Neural cell (in vitro differentiated cells): ENCODE measurements around the gene KCNAB2. TPM values are rescaled to one million over a fixed set of nuclear protein-coding genes. Genes with fewer than 3 reads are reported as not detected.

ENCODE experiments used
- H2AFZ ChIP-seq: fragments of 200-600, 300-800 bp; sonication (generic), shearing (Covaris generic); 2 replicates; pipeline ENCODE4 v1.6.0; 2014; ENCODE audit warnings: low read depth, mild to moderate bottlenecking, antibody characterized with exemption, low read length, moderate library complexity
- H3F3A ChIP-seq: fragments of 200-600 bp; shearing (Covaris generic); 2 replicates; pipeline ENCODE4 v1.6.1; 2016; ENCODE audit warnings: mild to moderate bottlenecking, moderate library complexity, mixed read lengths, antibody characterized with exemption, low read length; ENCODE audit not compliant: insufficient read depth, poor library complexity, severe bottlenecking
- H3K27ac ChIP-seq: fragments of 200-600, 300-800 bp; sonication (generic), shearing (Covaris generic); 2 replicates; pipeline ENCODE4 v1.5.1; 2014; ENCODE audit warnings: mild to moderate bottlenecking, low read length, moderate library complexity
- H3K27me3 ChIP-seq: fragments of 300-800, 200-600 bp; sonication (generic), shearing (Covaris generic); 2 replicates; pipeline ENCODE4 v1.6.0; 2014; ENCODE audit warnings: mild to moderate bottlenecking, low read depth, low read length, moderate library complexity; ENCODE audit not compliant: insufficient read depth
- H3K36me3 ChIP-seq: fragments of 300-800, 200-600 bp; sonication (generic), shearing (Covaris generic); 2 replicates; pipeline ENCODE4 v1.5.1; 2014; ENCODE audit warnings: mild to moderate bottlenecking, antibody characterized with exemption, low read length, moderate library complexity; ENCODE audit not compliant: insufficient read depth
- H3K4me2 ChIP-seq: fragments of 300-800, 200-600 bp; sonication (generic), shearing (Covaris generic); 2 replicates; pipeline ENCODE4 v1.6.0; 2014; ENCODE audit warnings: mild to moderate bottlenecking, low read length
- H3K4me3 ChIP-seq: fragments of 300-800, 200-600 bp; sonication (generic), shearing (Covaris generic); 2 replicates; pipeline ENCODE4 v1.5.1; 2014; ENCODE audit warnings: mild to moderate bottlenecking, low read length, moderate library complexity
- H3K79me2 ChIP-seq: fragments of 200-600 bp; shearing (Covaris generic); replicated peaks from 2 replicates; pipeline ENCODE4 v1.6.0; 2014; ENCODE audit warnings: mild to moderate bottlenecking, low read length, moderate library complexity; ENCODE audit not compliant: insufficient read depth
- H3K9ac ChIP-seq: fragments of 300-800, 200-600 bp; sonication (generic), shearing (Covaris generic); 2 replicates; pipeline ENCODE4 v1.6.1; 2016; ENCODE audit warnings: mild to moderate bottlenecking, low read length, mixed read lengths
- H3K9me2 ChIP-seq: fragments of 200-600 bp; shearing (Covaris generic); 2 replicates; pipeline ENCODE4 v1.6.1; 2016; ENCODE audit warnings: mild to moderate bottlenecking, low read length, mixed read lengths; ENCODE audit not compliant: insufficient read depth
- H3K9me3 ChIP-seq: fragments of 200-600, 300-800 bp; sonication (generic), shearing (Covaris generic); 2 replicates; pipeline ENCODE4 v1.6.1; 2016; ENCODE audit warnings: mild to moderate bottlenecking, mixed run types, low read length, moderate library complexity, mixed read lengths
- H4K20me1 ChIP-seq: fragments of 200-600 bp; shearing (Covaris generic); 2 replicates; pipeline ENCODE4 v1.6.1; 2016; ENCODE audit warnings: mild to moderate bottlenecking, mixed run types; ENCODE audit not compliant: insufficient read depth
- EP300 ChIP-seq: fragments of 450-650 bp; conservative IDR thresholded peaks from 2 replicates; pipeline ENCODE4 v1.6.1; 2014; ENCODE audit warnings: antibody characterized with exemption, mild to moderate bottlenecking, moderate library complexity; ENCODE audit not compliant: poor library complexity, severe bottlenecking
- EZH2 ChIP-seq: fragments of 200-600, 300-800 bp; shearing (Covaris generic), sonication (generic); IDR thresholded peaks from 2 replicates; pipeline ENCODE4 v1.6.1; 2014; ENCODE audit warnings: antibody characterized with exemption, low read length, borderline replicate concordance, mild to moderate bottlenecking; ENCODE audit not compliant: insufficient read depth, poor library complexity, severe bottlenecking
- MXI1 ChIP-seq: fragments of 450-650 bp; conservative IDR thresholded peaks from 2 replicates; pipeline ENCODE4 v1.6.1; 2014; ENCODE audit warnings: antibody characterized with exemption, mild to moderate bottlenecking; ENCODE audit not compliant: poor library complexity, severe bottlenecking
- POLR2AphosphoS5 ChIP-seq: IDR thresholded peaks from 2 replicates; pipeline ENCODE4 v1.6.1; 2012
- RAD21 ChIP-seq: fragments of 450-650 bp; conservative IDR thresholded peaks from 2 replicates; pipeline ENCODE4 v1.6.1; 2014; ENCODE audit warnings: antibody characterized with exemption, mild to moderate bottlenecking, moderate library complexity
- SMC3 ChIP-seq: fragments of 450-650 bp; conservative IDR thresholded peaks from 2 replicates; pipeline ENCODE4 v1.6.1; 2014; ENCODE audit warnings: antibody characterized with exemption, mild to moderate bottlenecking, moderate library complexity; ENCODE audit not compliant: poor library complexity
- TAF1 ChIP-seq: IDR thresholded peaks from 2 replicates; pipeline ENCODE4 v1.6.1; 2012; ENCODE audit warnings: low read depth
- polyA plus RNA-seq: library from polyadenylated mRNA; depleted of rRNA; stranded (reverse); fragments of >200 nt; gene quantifications from 2 replicates; pipeline ENCODE4 v1.2.3, GENCODE V29; 2014
- TF ChIP-seq, protein P1 (sequence below): fragments of 450-650 bp; IDR thresholded peaks from 2 replicates; pipeline ENCODE4 v1.5.1; 2014; ENCODE audit warnings: antibody characterized with exemption, mild to moderate bottlenecking, moderate library complexity; ENCODE audit not compliant: poor library complexity, severe bottlenecking
- TF ChIP-seq, protein P2 (sequence below): IDR thresholded peaks from 2 replicates; pipeline ENCODE4 v1.6.1; 2012; ENCODE audit warnings: borderline replicate concordance

KCNAB2 gene
- polyA plus RNA-seq, 1 donor from 2014 or later: 11.7 TPM

DNA sequence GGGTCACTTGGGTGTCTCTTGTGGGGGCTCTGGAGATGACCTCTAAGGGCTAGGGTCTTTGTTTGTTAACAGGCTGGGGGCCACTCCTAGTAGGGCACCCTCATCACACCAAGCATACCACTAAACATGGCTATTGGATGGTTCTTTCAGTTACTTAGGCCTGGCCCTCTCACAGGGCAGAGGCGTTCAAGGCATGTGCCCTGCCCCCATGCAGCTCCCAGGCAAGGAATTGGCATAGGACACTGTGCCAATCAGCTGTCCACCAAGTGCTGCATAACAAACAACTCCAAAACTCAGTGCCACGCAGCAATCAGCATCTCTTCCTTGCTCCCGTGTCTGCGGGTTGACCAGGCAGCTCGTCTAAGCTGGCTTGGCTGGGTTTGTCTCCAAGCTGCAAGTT, 2.1 kb upstream of the KCNAB2 start:
- H2AFZ ChIP-seq: no peak overlapping the region
- no peaks in the 10 kb centered on the region for H3K9me3 ChIP-seq
- H3K9me2 ChIP-seq: no peaks in the 10 kb centered on the region
- no peaks in the 10 kb centered on the region for H3K27me3 ChIP-seq
- no peaks in the 10 kb centered on the region for H4K20me1 ChIP-seq
- no peaks in the 10 kb centered on the region for H3F3A ChIP-seq
- TF ChIP-seq MXI1 (no peak), EZH2 (no peak), EP300 (no peak), POLR2AphosphoS5 (no peak), SMC3 (no peak), TAF1 (no peak), RAD21 (no peak)
- TF ChIP-seq, protein P1, sequence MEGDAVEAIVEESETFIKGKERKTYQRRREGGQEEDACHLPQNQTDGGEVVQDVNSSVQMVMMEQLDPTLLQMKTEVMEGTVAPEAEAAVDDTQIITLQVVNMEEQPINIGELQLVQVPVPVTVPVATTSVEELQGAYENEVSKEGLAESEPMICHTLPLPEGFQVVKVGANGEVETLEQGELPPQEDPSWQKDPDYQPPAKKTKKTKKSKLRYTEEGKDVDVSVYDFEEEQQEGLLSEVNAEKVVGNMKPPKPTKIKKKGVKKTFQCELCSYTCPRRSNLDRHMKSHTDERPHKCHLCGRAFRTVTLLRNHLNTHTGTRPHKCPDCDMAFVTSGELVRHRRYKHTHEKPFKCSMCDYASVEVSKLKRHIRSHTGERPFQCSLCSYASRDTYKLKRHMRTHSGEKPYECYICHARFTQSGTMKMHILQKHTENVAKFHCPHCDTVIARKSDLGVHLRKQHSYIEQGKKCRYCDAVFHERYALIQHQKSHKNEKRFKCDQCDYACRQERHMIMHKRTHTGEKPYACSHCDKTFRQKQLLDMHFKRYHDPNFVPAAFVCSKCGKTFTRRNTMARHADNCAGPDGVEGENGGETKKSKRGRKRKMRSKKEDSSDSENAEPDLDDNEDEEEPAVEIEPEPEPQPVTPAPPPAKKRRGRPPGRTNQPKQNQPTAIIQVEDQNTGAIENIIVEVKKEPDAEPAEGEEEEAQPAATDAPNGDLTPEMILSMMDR: no peak
- TF ChIP-seq, protein P2, sequence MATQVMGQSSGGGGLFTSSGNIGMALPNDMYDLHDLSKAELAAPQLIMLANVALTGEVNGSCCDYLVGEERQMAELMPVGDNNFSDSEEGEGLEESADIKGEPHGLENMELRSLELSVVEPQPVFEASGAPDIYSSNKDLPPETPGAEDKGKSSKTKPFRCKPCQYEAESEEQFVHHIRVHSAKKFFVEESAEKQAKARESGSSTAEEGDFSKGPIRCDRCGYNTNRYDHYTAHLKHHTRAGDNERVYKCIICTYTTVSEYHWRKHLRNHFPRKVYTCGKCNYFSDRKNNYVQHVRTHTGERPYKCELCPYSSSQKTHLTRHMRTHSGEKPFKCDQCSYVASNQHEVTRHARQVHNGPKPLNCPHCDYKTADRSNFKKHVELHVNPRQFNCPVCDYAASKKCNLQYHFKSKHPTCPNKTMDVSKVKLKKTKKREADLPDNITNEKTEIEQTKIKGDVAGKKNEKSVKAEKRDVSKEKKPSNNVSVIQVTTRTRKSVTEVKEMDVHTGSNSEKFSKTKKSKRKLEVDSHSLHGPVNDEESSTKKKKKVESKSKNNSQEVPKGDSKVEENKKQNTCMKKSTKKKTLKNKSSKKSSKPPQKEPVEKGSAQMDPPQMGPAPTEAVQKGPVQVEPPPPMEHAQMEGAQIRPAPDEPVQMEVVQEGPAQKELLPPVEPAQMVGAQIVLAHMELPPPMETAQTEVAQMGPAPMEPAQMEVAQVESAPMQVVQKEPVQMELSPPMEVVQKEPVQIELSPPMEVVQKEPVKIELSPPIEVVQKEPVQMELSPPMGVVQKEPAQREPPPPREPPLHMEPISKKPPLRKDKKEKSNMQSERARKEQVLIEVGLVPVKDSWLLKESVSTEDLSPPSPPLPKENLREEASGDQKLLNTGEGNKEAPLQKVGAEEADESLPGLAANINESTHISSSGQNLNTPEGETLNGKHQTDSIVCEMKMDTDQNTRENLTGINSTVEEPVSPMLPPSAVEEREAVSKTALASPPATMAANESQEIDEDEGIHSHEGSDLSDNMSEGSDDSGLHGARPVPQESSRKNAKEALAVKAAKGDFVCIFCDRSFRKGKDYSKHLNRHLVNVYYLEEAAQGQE: no peak
- no peaks in the 10 kb centered on the region for H3K79me2 ChIP-seq
- no peak overlapping the region for H3K27ac ChIP-seq
- H3K9ac ChIP-seq: no peak overlapping the region
- no peaks in the 10 kb centered on the region for H3K36me3 ChIP-seq
- H3K4me3 ChIP-seq: no peak overlapping the region
- no peak overlapping the region for H3K4me2 ChIP-seq

DNA sequence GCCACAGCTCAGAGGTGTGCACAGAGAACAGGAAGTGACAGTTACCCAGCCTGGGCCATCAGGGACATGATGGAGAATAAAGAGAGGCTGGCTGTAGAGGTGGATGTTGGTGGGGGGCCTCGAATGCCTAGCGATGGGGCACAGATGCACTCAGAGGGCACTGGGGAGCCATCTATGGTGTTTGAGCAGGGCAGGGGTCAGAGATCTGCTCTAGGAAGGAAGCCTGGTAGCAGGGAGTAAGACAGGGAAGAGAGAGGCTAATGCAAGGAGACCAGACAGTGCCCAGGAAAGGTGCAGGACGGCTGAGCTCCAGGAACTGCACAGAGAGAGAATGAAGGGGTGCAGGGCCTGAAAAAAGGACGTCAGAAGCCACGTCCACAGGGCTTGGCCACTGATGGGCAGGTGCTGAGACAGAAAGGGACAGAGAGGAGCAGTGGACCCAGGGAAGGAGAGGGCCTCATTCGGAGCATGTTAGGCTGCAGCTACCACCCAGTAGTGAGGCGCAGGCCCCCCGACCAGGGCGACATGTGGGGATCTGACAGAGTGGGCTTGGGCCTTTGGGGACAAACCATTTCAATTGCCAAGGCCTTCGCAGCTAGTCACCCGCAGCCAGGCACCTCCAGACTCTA, 1.1 kb upstream of the KCNAB2 start:
- Histone ChIP-seq H3F3A (no peaks in the 10 kb centered on the region), H3K9ac (no peak overlapping the region), H3K4me3 (no peak overlapping the region), H3K36me3 (no peaks in the 10 kb centered on the region), H3K9me2 (no peaks in the 10 kb centered on the region), H3K4me2 (no peak overlapping the region), H3K27me3 (no peaks in the 10 kb centered on the region), H3K79me2 (no peaks in the 10 kb centered on the region), H3K9me3 (no peaks in the 10 kb centered on the region), H3K27ac (no peak overlapping the region), H2AFZ (no peak overlapping the region), H4K20me1 (no peaks in the 10 kb centered on the region)
- TF ChIP-seq TAF1: no peak
- TF ChIP-seq, protein P1: no peak
- no peak for TF ChIP-seq SMC3
